Cardiac muscle cell (in vitro differentiated cells and primary cell): Measurements from ENCODE around the gene LGALS12. TPM values are rescaled to one million over a fixed set of nuclear protein-coding genes. Genes with fewer than 3 reads are reported as not detected.
"Not testable (repeated sequence)": the region's sequence is repeated elsewhere in the genome, so short reads cannot be mapped to it uniquely, and the experiment has no call there.

Source experiments
- DNase-seq, 2 donors: peaks; one replicate each; pipeline versions ENCODE4 v3.0.0 to v3.0.0-alpha.2; 2010 to 2017; ENCODE audit warnings: low read depth in 1 of 2, low spot score in 1 of 2
- H3K27ac ChIP-seq: fragments of 200-600 bp; sonication (generic); 2 replicates; pipeline ENCODE4 v1.5.1; 2016
- H3K27me3 ChIP-seq: fragments of 200-600 bp; sonication (generic); 2 replicates; pipeline ENCODE4 v1.6.0; 2016; ENCODE audit warnings: control low read depth
- H3K36me3 ChIP-seq: fragments of 200-600 bp; sonication (generic); 2 replicates; pipeline ENCODE4 v1.5.1; 2016; ENCODE audit warnings: control low read depth
- H3K4me1 ChIP-seq: fragments of 200-600 bp; sonication (generic); 2 replicates; pipeline ENCODE4 v1.8.1; 2017; ENCODE audit warnings: low read depth, mild to moderate bottlenecking, mixed run types
- H3K4me3 ChIP-seq: fragments of 200-600 bp; sonication (generic); 2 replicates; pipeline ENCODE4 v1.5.1; 2016; ENCODE audit warnings: mild to moderate bottlenecking
- H3K9me3 ChIP-seq: fragments of 200-600 bp; sonication (generic); 2 replicates; pipeline ENCODE4 v1.5.1; 2017; ENCODE audit warnings: low read depth, mild to moderate bottlenecking, control low read depth
- CTCF ChIP-seq: IDR thresholded peaks from 2 replicates; pipeline ENCODE4 v1.5.1; 2012; ENCODE audit warnings: low read depth, mild to moderate bottlenecking, low read length
- polyA plus RNA-seq: library from polyadenylated mRNA; unstranded; fragments of >200 nt; fragmentation: Nextera tagmentation; extraction: Ambion mirVana; gene quantifications from 2 replicates; pipeline ENCODE4 v1.2.1, GENCODE V29; 2016
- total RNA-seq: library from RNA; depleted of rRNA; stranded (reverse); fragments of >200 nt; gene quantifications from 2 replicates; pipeline ENCODE4 v1.2.3, GENCODE V29; 2016

Gene LGALS12
- total and polyA plus RNA-seq, 2 experiments from 2014 or later: not detected

GRCh38 chr11:63530021-63530420 lies 24.1 kb downstream of the LGALS12 start:
- Histone ChIP-seq H3K4me3 (no peak overlapping the region), H3K9me3 (no peaks in the 10 kb centered on the region), H3K36me3 (no peaks in the 10 kb centered on the region), H3K4me1 (no peaks in the 10 kb centered on the region), H3K27ac (no peak overlapping the region), H3K27me3 (peaks cover 3% of the 10 kb centered on the region)
- no peak for DNase-seq
- no peak for TF ChIP-seq CTCF

GRCh38 chr11:63531074-63531792 lies 25.3 kb downstream of the LGALS12 start:
- peak in 1 of 2 donors; percentile 98 for DNase-seq
- not testable (repeated sequence) for H3K27ac ChIP-seq, H3K27me3 ChIP-seq, H3K36me3 ChIP-seq, H3K4me1 ChIP-seq, H3K4me3 ChIP-seq, H3K9me3 ChIP-seq

GRCh38 chr11:63532117-63532516 lies 26.2 kb downstream of the LGALS12 start:
- H3K4me1 ChIP-seq: no peaks in the 10 kb centered on the region
- no peaks in the 10 kb centered on the region for H3K36me3 ChIP-seq
- no peak overlapping the region for H3K4me3 ChIP-seq
- TF ChIP-seq CTCF: no peak
- H3K27ac ChIP-seq: no peak overlapping the region
- H3K27me3 ChIP-seq: peaks cover 3% of the 10 kb centered on the region
- no peak for DNase-seq
- no peaks in the 10 kb centered on the region for H3K9me3 ChIP-seq

GRCh38 chr11:63532799-63533475 lies 27.1 kb downstream of the LGALS12 start:
- H3K4me1 ChIP-seq: no peaks in the 10 kb centered on the region
- H3K27ac ChIP-seq: no peak overlapping the region
- H3K9me3 ChIP-seq: no peaks in the 10 kb centered on the region
- peak in 1 of 2 donors; percentile 38 for DNase-seq
- TF ChIP-seq CTCF: no peak
- no peaks in the 10 kb centered on the region for H3K36me3 ChIP-seq
- peaks cover 3% of the 10 kb centered on the region for H3K27me3 ChIP-seq
- H3K4me3 ChIP-seq: no peak overlapping the region

GRCh38 chr11:63534076-63534475 lies 28.2 kb downstream of the LGALS12 start:
- no peak for DNase-seq
- peaks cover under 1% of the 10 kb centered on the region for H3K27me3 ChIP-seq
- no peaks in the 10 kb centered on the region for H3K4me1 ChIP-seq
- TF ChIP-seq CTCF: no peak
- no peak overlapping the region for H3K27ac ChIP-seq
- H3K36me3 ChIP-seq: no peaks in the 10 kb centered on the region
- no peaks in the 10 kb centered on the region for H3K9me3 ChIP-seq
- H3K4me3 ChIP-seq: no peak overlapping the region

- no peaks in the 10 kb centered on the region for H3K27me3 ChIP-seq
- DNase-seq: no peak
- TF ChIP-seq CTCF: no peak
Measured at GRCh38 chr11:63534895-63535461, 29.1 kb downstream of the LGALS12 start.

More at GRCh38 chr11:63534895-63535461, 29.1 kb downstream of the LGALS12 start:
- no peak overlapping the region for H3K4me3 ChIP-seq
- H3K36me3 ChIP-seq: no peaks in the 10 kb centered on the region
- H3K9me3 ChIP-seq: no peaks in the 10 kb centered on the region
- H3K4me1 ChIP-seq: no peaks in the 10 kb centered on the region
- H3K27ac ChIP-seq: no peak overlapping the region
